Measurements from ENCODE around the gene SLC49A3.

DNA sequence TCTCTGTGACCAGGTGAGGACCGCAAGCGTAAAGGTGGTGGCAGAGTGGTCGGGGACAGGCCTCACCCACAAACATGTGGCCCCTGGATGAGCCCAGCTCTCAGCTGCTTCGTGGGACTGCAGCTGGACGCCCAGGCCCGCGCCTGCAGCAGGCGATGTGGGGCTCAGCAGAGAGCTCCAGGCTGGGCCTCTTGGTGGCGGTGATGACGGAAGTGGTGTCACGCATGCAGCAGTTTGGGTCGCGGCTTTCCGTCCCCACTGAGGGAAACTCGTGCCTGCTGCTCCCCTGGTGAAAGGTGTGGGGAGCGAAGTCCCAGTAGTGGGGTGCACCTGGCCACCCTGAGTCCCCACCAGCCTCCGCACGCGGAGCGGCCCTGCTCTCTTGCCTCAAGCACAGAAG, 43.5 kb upstream of the SLC49A3 start:
- TF ChIP-seq CTCF (IDR thresholded peaks at IDR 0.05; ENCODE audit: insufficient read depth, low read length, poor library complexity, severe bottlenecking): no peak
- no peak for TF ChIP-seq EZH2phosphoT487 (conservative IDR thresholded peaks at IDR 0.05; ENCODE audit: low read length)
